Measurements from ENCODE around the gene ANXA5. TPM values are rescaled to one million over a fixed set of nuclear protein-coding genes. Genes with fewer than 3 reads are reported as not detected.
"Not testable (repeated sequence)": the region's sequence is repeated elsewhere in the genome, so short reads cannot be mapped to it uniquely, and the experiment has no call there.

The ANXA5 gene
- total RNA-seq, 2 experiments from 2014 or later, result 50.8 to 55.9 TPM

GRCh38 chr4:121733942-121734341 is 37.2 kb upstream of the ANXA5 start:
- Histone ChIP-seq H3K4me3 (ENCODE audit: low read length) (no peak overlapping the region), H3K27me3 (ENCODE audit: control insufficient read depth in 1 of 2, insufficient read depth in 2 of 2, low read length in 2 of 2) (peaks cover 0 to 2% of the 10 kb centered on the region in 2 experiments), H3K36me3 (ENCODE audit: insufficient read depth, low read length) (no peaks in the 10 kb centered on the region), H3K9me3 (ENCODE audit: control insufficient read depth in 1 of 2, insufficient read depth in 1 of 2, low read length in 2 of 2) (no peaks in the 10 kb centered on the region), H3K4me1 (ENCODE audit: insufficient read depth, low read length) (no peaks in the 10 kb centered on the region), H3K27ac (ENCODE audit: low read depth in 1 of 2, low read length in 2 of 2) (no peak overlapping the region)
- no peak for TF ChIP-seq CTCF (IDR thresholded peaks at IDR 0.05)
- no peak overlapping the region for H3K27ac Mint-ChIP-seq
- no peak for ATAC-seq (ENCODE audit: poor library complexity)
- intact Hi-C loops (cut with DNase I, micrococcal nuclease), result loop anchor here in 1 of 2 experiments (2.0 kb wide), 1 partner anchor 1577 kb away; no protein-coding TSS in a partner anchor
- DNase-seq, result no peak
- ChIA-PET POLR2A (no interaction called here), CTCF (no interaction called here)
- H3K4me1 Mint-ChIP-seq (ENCODE audit: low read depth), result no peaks in the 10 kb centered on the region
- no peaks in the 10 kb centered on the region for H3K36me3 Mint-ChIP-seq (ENCODE audit: low read depth)
- H3K4me3 Mint-ChIP-seq, result no peak overlapping the region
- no peaks in the 10 kb centered on the region for H3K9me3 Mint-ChIP-seq
- H3K27me3 Mint-ChIP-seq, result peaks cover 26% of the 10 kb centered on the region

GRCh38 chr4:121729753-121730152 is 33.0 kb upstream of the ANXA5 start:
- POLR2A ChIA-PET; H3K36me3 ChIP-seq (ENCODE audit: insufficient read depth, low read length); H3K9me3 Mint-ChIP-seq; DNase-seq; ATAC-seq (ENCODE audit: poor library complexity); H3K4me3 Mint-ChIP-seq; H3K36me3 Mint-ChIP-seq (ENCODE audit: low read depth); H3K4me1 ChIP-seq (ENCODE audit: insufficient read depth, low read length); H3K4me1 Mint-ChIP-seq (ENCODE audit: low read depth); H3K27me3 Mint-ChIP-seq; CTCF ChIA-PET; H3K4me3 ChIP-seq (ENCODE audit: low read length); H3K27me3 ChIP-seq (ENCODE audit: control insufficient read depth in 1 of 2, insufficient read depth in 2 of 2, low read length in 2 of 2); H3K9me3 ChIP-seq (ENCODE audit: control insufficient read depth in 1 of 2, insufficient read depth in 1 of 2, low read length in 2 of 2); H3K27ac ChIP-seq (ENCODE audit: low read depth in 1 of 2, low read length in 2 of 2); H3K27ac Mint-ChIP-seq: not testable (repeated sequence)
- intact Hi-C loops (cut with DNase I, micrococcal nuclease), result loop anchor here (5.0 kb wide), 3 partner anchors 357 to 1657 kb away; no protein-coding TSS in a partner anchor

GRCh38 chr4:121728798-121729226 is 32.0 kb upstream of the ANXA5 start:
- Histone ChIP-seq H3K9me3 (ENCODE audit: control insufficient read depth in 1 of 2, insufficient read depth in 1 of 2, low read length in 2 of 2) (no peaks in the 10 kb centered on the region), H3K4me1 (ENCODE audit: insufficient read depth, low read length) (no peaks in the 10 kb centered on the region), H3K27ac (ENCODE audit: low read depth in 1 of 2, low read length in 2 of 2) (no peak overlapping the region), H3K27me3 (ENCODE audit: control insufficient read depth in 1 of 2, insufficient read depth in 2 of 2, low read length in 2 of 2) (peaks cover 0 to 2% of the 10 kb centered on the region in 2 experiments), H3K36me3 (ENCODE audit: insufficient read depth, low read length) (no peaks in the 10 kb centered on the region), H3K4me3 (ENCODE audit: low read length) (no peak overlapping the region)
- DNase-seq (no peak), ATAC-seq (ENCODE audit: poor library complexity) (no peak)
- POLR2A ChIA-PET, result no interaction called here
- peaks cover 8% of the 10 kb centered on the region for H3K27me3 Mint-ChIP-seq
- H3K4me1 Mint-ChIP-seq (ENCODE audit: low read depth), result no peaks in the 10 kb centered on the region
- no peak for TF ChIP-seq CTCF (IDR thresholded peaks at IDR 0.05)
- H3K36me3 Mint-ChIP-seq (ENCODE audit: low read depth), result no peaks in the 10 kb centered on the region
- CTCF ChIA-PET, result no interaction called here
- H3K9me3 Mint-ChIP-seq, result no peaks in the 10 kb centered on the region
- no peak overlapping the region for H3K4me3 Mint-ChIP-seq
- H3K27ac Mint-ChIP-seq, result no peak overlapping the region
- intact Hi-C loops (cut with DNase I, micrococcal nuclease), result loop anchor here (5.0 kb wide), 3 partner anchors 357 to 1657 kb away; no protein-coding TSS in a partner anchor

- H3K4me3 ChIP-seq (ENCODE audit: low read length), result no peak overlapping the region
- no peaks in the 10 kb centered on the region for H3K4me1 ChIP-seq (ENCODE audit: insufficient read depth, low read length)
- no peaks in the 10 kb centered on the region for H3K36me3 Mint-ChIP-seq (ENCODE audit: low read depth)
- no peak overlapping the region for H3K27ac ChIP-seq (ENCODE audit: low read depth in 1 of 2, low read length in 2 of 2)
- peaks cover 0 to under 1% of the 10 kb centered on the region in 2 experiments for H3K27me3 ChIP-seq (ENCODE audit: control insufficient read depth in 1 of 2, insufficient read depth in 2 of 2, low read length in 2 of 2)
- no peak overlapping the region for H3K27ac Mint-ChIP-seq
- no peaks in the 10 kb centered on the region for H3K4me1 Mint-ChIP-seq (ENCODE audit: low read depth)
- intact Hi-C loops (cut with DNase I, micrococcal nuclease), result loop anchor here (5.0 kb wide), 3 partner anchors 356 to 1656 kb away; no protein-coding TSS in a partner anchor
- H3K9me3 Mint-ChIP-seq, result no peaks in the 10 kb centered on the region
- ChIA-PET POLR2A (no interaction called here), CTCF (no interaction called here)
- no peaks in the 10 kb centered on the region for H3K36me3 ChIP-seq (ENCODE audit: insufficient read depth, low read length)
- DNase-seq, result no peak
- H3K4me3 Mint-ChIP-seq, result no peak overlapping the region
- peaks cover 8% of the 10 kb centered on the region for H3K27me3 Mint-ChIP-seq
- no peak for TF ChIP-seq CTCF (IDR thresholded peaks at IDR 0.05)
- H3K9me3 ChIP-seq (ENCODE audit: control insufficient read depth in 1 of 2, insufficient read depth in 1 of 2, low read length in 2 of 2), result no peaks in the 10 kb centered on the region
- no peak for ATAC-seq (ENCODE audit: poor library complexity)
Measured at GRCh38 chr4:121728066-121728465, 31.3 kb upstream of the ANXA5 start.

All from CD4-positive, alpha-beta T cell (primary cell).